Suprapubic skin (tissue), 3 donors: ENCODE measurements around the gene REXO1.

Experiments
- CTCF ChIP-seq, 2 donors: fragments of 200-600 bp in 1 of 2; fragments of 450-650 bp in 1 of 2; sonication (generic) in 1 of 2; IDR thresholded peaks; one replicate each; pipeline ENCODE4 v1.5.1; 2016 to 2019; ENCODE audit warnings: antibody characterized with exemption in 2 of 2, mild to moderate bottlenecking in 1 of 2, moderate library complexity in 1 of 2
- EP300 ChIP-seq: sonication (generic); formaldehyde crosslinking; IDR thresholded peaks from one replicate; pipeline ENCODE4 v1.6.1; 2017; ENCODE audit warnings: antibody characterized with exemption

- TF ChIP-seq CTCF (IDR thresholded peaks at IDR 0.05) (no peak), EP300 (no peak)
Measured at GRCh38 chr19:1844513-1845124, 3.7 kb downstream of the REXO1 start.
